NCI-H2107 (cell line): ENCODE data around the gene PPFIBP2.

ENCODE experiments used
- DNase-seq: peaks from one replicate; lab custom pipeline; 2025; lab: John Stamatoyannopoulos, UW

The PPFIBP2 gene

DNA sequence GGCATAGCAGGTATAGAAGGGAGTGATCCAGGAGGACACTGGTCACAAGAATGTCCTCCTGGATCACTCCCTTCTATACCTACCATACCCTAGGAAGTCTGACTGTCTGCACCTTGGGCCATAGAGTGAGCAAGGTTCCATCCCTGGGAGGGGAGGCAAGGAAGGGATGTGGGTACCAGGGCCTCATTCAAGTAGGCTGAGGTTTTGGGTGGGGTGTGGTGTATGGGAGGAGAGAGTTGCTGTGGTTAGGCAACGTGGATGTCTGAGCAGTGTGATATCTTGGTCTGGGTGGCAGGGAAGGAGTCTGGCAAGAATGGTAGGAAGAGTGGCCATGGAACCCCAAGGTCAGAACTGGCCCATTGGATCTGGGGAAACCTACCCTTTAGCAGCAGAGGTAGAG, 13.2 kb downstream of the PPFIBP2 start:
- DNase-seq, result no peak

GRCh38 chr11:7528514-7529049, 14.8 kb downstream of the PPFIBP2 start:
- no peak for DNase-seq

- DNase-seq, result no peak
These were observed 16.3 kb downstream of the PPFIBP2 start for GRCh38 chr11:7530013-7530640.

GRCh38 chr11:7531011-7531410, 17.2 kb downstream of the PPFIBP2 start:
- no peak for DNase-seq

GRCh38 chr11:7532405-7533145, 18.8 kb downstream of the PPFIBP2 start:
- no peak for DNase-seq

GRCh38 chr11:7533199-7534041, 19.6 kb downstream of the PPFIBP2 start:
- no peak for DNase-seq

DNA sequence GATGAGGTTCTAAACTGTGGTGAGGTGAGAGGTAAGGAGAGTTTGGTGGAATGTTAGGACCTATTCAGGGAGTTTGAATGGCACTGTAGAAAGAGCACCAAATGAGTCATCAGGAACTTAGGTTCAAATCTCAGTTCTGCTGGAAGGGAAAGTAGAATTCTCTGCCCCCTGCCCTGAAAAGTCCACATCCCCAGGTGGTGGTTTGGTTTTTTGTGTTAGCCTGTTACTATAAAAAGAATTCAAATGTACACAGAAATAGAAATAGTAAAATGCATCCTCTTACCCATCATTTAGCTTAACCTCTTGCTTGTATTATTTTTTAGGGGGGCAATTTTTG, 20.2 kb downstream of the PPFIBP2 start:
- DNase-seq, result no peak

DNA sequence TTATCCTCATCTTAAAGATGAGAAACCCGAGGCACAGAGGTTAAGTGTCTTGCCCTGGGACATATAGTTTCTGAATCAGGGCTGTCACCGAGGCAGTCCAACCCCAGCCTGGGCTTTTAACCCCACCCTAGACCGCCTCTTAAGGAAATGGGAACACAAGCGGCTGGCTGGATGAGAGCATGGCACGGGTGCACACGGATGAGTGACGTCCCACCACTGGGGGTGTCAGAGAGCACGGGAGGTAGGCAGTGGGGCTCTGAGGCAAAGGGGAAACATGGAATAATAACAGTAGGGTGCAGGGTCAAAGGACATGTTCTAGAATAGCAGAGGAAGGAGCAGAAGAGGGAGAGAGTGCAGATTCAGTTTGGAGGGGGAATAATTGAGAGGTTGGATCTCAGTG, 22.3 kb downstream of the PPFIBP2 start:
- DNase-seq, result no peak

- DNase-seq, result no peak
These were observed 23.5 kb downstream of the PPFIBP2 start for GRCh38 chr11:7537265-7537664.

- DNase-seq, result no peak
These were observed 24.2 kb downstream of the PPFIBP2 start for GRCh38 chr11:7538031-7538430.

DNA sequence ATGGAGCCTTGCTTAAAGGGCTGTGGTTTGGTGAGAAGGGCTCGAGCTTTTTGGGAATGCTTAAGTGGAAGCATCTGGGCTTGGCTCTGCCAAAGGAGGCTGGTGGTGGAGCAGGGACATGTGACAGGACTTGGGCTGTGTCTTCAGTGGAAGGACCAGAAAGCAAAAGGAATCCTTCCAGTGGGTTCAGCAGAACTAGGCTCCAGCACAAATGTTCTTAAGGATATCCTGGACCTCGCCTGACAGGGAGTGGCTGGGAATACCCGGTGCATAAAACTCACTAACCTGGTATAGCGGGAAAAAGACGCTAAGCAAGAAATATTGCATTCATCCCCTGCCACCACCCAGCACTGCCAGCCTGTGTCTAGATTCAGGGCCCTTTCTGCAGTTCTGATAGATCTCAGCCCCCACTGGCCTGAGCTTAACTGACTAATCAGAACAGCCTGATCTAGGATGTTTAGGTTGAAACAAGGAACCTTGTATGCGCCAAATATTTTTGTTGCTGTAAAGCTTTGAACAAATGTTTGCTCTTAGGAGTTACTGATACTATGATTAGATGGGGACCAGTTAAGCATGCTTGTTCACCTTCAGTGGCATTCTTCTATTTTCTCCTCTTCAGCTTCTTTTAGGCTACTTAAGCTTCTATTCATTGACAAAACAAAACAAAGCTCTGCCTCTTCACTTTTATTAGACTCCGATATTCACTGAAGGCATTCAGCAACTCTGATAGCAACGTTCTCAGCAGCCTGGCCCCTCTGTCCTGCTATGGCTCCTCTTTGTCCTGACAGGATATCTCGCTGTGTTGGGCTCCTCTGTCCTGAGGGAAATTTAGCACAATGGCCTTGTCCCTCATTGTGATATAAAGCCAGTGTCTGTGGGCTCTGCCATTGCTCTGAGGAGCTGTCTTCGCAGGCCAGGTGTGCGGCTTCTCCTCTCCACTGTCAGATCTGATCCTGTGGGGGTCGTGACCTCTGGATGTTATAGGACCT, 25.0 kb downstream of the PPFIBP2 start:
- DNase-seq, result no peak

DNA sequence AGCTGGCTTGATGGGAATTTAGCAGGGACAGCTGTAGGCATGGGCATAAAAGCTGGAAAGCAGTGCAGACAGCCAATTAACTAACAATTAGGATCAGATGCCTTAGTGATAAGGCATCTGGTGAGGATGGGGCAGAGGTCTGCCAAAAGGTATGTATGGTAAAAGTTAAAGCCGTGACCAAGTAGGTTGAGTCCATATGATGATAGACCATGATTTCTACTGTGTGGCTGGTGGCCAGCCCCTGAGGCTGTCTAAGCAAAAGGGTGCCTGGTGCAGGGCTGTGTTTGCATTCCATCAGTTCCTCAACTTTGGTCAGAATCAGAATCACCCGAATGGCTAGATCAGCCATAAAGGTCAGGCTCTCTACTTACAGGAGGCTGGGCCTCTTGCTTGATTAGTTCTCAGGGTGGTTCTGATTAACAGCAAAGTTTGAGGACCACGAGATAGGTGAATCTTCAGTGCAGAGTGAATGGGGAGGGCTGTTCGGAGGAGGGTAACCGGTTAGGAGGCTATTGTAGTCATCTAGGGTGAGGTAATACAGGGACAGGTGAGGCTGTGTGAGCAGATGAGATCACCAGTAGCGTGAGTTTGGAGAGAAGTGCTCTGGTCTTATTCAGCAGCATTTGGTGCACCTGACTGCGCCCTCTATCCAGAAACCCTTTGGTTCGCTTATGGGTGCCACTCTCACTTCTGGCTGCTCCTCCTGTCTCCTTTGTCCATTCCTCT, 27.2 kb downstream of the PPFIBP2 start:
- DNase-seq, result no peak

- DNase-seq, result no peak
These were observed 29.5 kb downstream of the PPFIBP2 start for GRCh38 chr11:7543302-7543701.

DNA sequence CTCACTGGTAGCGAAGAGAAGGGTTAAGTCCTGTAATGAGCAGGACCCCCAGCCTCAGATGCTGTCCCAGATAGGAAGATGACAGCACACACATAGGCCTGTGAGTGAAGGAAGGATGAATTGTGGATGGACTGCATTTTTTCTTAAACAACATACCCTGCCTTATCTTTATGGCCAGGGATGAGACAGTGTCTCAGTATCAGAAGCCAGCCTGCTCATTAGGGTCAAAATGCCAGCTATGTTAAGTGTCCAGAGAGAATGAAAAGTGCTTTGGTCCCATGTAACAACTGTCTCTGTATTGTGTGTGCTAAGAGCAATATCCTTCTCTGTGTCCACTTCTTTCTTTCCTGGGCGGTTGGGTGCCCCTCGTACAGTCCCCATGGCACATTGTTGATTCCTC, 30.2 kb downstream of the PPFIBP2 start:
- DNase-seq, result no peak

GRCh38 chr11:7545611-7546010, 31.8 kb downstream of the PPFIBP2 start:
- no peak for DNase-seq

DNA sequence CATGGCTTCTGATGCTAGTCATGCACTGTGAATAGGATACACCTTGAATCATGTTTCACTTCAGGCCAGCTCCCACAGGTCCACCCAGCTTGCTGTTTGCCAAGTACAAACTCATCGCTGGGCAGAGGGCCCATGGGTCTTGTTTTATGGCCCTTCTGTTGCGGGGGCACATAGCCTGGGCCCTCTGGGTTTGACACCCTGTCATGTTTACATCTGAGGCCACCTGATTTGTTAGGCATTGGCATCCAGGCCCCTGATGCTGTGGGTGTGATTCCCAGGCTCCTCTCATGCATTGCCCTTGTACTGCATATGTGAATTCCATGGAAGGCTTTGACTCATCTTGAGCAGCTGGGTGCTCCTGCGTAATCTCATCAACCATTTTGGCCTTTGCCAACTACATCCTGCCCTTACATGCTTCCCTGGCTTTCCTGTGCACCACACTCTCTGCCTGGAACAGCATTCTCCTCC, 32.6 kb downstream of the PPFIBP2 start:
- no peak for DNase-seq

- no peak for DNase-seq
These were observed 33.9 kb downstream of the PPFIBP2 start for GRCh38 chr11:7547687-7548086.

DNA sequence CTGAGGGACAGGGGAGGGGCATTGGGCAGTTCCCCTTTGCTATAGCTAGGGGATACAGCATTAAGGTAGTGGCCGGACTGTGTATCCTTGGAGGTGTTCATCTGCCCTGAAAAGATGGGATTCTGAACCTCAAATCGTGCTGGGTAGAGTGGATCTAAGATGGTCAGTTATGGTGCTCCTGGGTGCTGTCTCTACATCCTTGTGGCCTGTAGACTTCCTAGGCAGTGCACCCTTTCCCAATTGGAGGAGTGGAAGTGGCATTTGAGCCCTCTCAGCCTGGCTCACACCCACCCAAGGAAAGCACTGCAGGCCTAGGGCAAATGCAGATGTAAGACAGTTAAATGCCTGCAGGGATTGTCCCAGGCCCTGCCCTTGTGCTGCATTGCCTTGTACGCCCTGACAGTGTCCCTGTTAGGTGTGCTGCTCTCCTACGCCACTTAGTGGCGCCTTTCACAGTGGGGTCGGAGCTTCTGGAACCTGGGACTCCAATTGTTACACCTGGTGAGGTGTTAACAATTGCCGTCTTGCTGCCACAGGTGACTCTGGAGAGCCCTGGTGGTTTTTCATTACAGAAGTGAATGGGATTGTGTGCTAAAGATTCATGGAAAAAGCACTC, 35.0 kb downstream of the PPFIBP2 start:
- DNase-seq, result no peak

GRCh38 chr11:7549681-7550080, 35.9 kb downstream of the PPFIBP2 start:
- DNase-seq, result no peak

GRCh38 chr11:7551571-7551970, 37.8 kb downstream of the PPFIBP2 start:
- no peak for DNase-seq
